GM19238 (cell line): ENCODE measurements around the gene CD74.

Experiments used
- DNase-seq: peaks from one replicate; pipeline ENCODE4 v3.0.0; 2011; ENCODE audit warnings: low spot score; ENCODE audit not compliant: insufficient read length

Gene CD74

GRCh38 chr5:150397782-150398721, 14.7 kb downstream of the CD74 start:
- DNase-seq: no peak

- DNase-seq: no peak
These were observed 15.4 kb downstream of the CD74 start for GRCh38 chr5:150397146-150397781.

GRCh38 chr5:150396267-150396666, 16.4 kb downstream of the CD74 start:
- DNase-seq: no peak

GRCh38 chr5:150395688-150395975, 17.1 kb downstream of the CD74 start:
- no peak for DNase-seq

- no peak for DNase-seq
These were observed 17.6 kb downstream of the CD74 start for GRCh38 chr5:150394912-150395687.

- DNase-seq: no peak
These were observed 18.6 kb downstream of the CD74 start for GRCh38 chr5:150394131-150394530.

GRCh38 chr5:150393096-150393645, 19.5 kb downstream of the CD74 start:
- no peak for DNase-seq

GRCh38 chr5:150392680-150393079, 20.0 kb downstream of the CD74 start:
- no peak for DNase-seq

GRCh38 chr5:150391986-150392385, 20.7 kb downstream of the CD74 start:
- no peak for DNase-seq

GRCh38 chr5:150391064-150391834, 21.5 kb downstream of the CD74 start:
- no peak for DNase-seq

- no peak for DNase-seq
These were observed 23.0 kb downstream of the CD74 start for GRCh38 chr5:150389531-150390266.

GRCh38 chr5:150386024-150386855, 26.5 kb downstream of the CD74 start:
- no peak for DNase-seq

- DNase-seq: no peak
These were observed 28.0 kb downstream of the CD74 start for GRCh38 chr5:150384701-150385100.

GRCh38 chr5:150377964-150378694, 34.6 kb downstream of the CD74 start:
- DNase-seq: no peak

GRCh38 chr5:150376799-150377771, 35.6 kb downstream of the CD74 start:
- DNase-seq: no peak

GRCh38 chr5:150374651-150375050, 38.1 kb downstream of the CD74 start:
- DNase-seq: no peak

- DNase-seq: no peak
These were observed 40.1 kb downstream of the CD74 start for GRCh38 chr5:150372639-150373038.

GRCh38 chr5:150368526-150368925, 44.2 kb downstream of the CD74 start:
- no peak for DNase-seq
